H1 (cell line): ENCODE measurements around the gene RFX2.

ENCODE experiments used
- EZH2 ChIP-seq: fragments of 200-600 bp; sonication (generic); IDR thresholded peaks from 2 replicates; pipeline ENCODE4 v1.7.1; 2012; ENCODE audit warnings: low read depth, mild to moderate bottlenecking, moderate library complexity, low read length, inconsistent platforms; ENCODE audit not compliant: severe bottlenecking
- RFX5 ChIP-seq: IDR thresholded peaks from 2 replicates; pipeline ENCODE4 v1.6.1; 2011; ENCODE audit warnings: low read depth, low read length, improper control_type of control experiment, borderline replicate concordance
- TF ChIP-seq, protein P1 (sequence below), 3 experiments: IDR thresholded peaks; 1 replicate in 2 of 3; 2 replicates in 1 of 3; pipeline versions ENCODE4 v1.5.1 to v1.6.1; 2011; ENCODE audit warnings: low read length in 3 of 3, mild to moderate bottlenecking in 3 of 3, inconsistent platforms in 2 of 3, low read depth in 1 of 3, moderate library complexity in 1 of 3; ENCODE audit not compliant: insufficient read depth in 1 of 3; ENCODE audit errors: control extremely low read depth in 1 of 3

- TF ChIP-seq RFX5: no peak
- TF ChIP-seq, protein P1, sequence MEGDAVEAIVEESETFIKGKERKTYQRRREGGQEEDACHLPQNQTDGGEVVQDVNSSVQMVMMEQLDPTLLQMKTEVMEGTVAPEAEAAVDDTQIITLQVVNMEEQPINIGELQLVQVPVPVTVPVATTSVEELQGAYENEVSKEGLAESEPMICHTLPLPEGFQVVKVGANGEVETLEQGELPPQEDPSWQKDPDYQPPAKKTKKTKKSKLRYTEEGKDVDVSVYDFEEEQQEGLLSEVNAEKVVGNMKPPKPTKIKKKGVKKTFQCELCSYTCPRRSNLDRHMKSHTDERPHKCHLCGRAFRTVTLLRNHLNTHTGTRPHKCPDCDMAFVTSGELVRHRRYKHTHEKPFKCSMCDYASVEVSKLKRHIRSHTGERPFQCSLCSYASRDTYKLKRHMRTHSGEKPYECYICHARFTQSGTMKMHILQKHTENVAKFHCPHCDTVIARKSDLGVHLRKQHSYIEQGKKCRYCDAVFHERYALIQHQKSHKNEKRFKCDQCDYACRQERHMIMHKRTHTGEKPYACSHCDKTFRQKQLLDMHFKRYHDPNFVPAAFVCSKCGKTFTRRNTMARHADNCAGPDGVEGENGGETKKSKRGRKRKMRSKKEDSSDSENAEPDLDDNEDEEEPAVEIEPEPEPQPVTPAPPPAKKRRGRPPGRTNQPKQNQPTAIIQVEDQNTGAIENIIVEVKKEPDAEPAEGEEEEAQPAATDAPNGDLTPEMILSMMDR (IDR thresholded peaks at IDR 0.05; ENCODE audit: control extremely low read depth in 1 of 3, insufficient read depth in 1 of 3, low read depth in 1 of 3, low read length in 3 of 3): no peak
- TF ChIP-seq EZH2: no peak
Measured at GRCh38 chr19:6110360-6110977, at the start of gene RFX2.
